Left ventricle myocardium inferior (tissue), 1 donor: Measurements from ENCODE around the gene TM4SF5. TPM values are rescaled to one million over a fixed set of nuclear protein-coding genes. Genes with fewer than 3 reads are reported as not detected.
A peak's percentile ranks its signal among the peaks of the same experiment; 100 is the strongest.

Experiments
- DNase-seq: peaks from one replicate; pipeline ENCODE4 v3.0.0-alpha.2; 2020
- H3K27ac ChIP-seq: fragments of 200-600 bp; replicated peaks from 2 replicates; pipeline ENCODE4 v1.8.0; 2021
- H3K27me3 ChIP-seq: fragments of 200-600 bp; 2 replicates; pipeline ENCODE4 v1.8.0; 2021; ENCODE audit warnings: low read depth
- H3K36me3 ChIP-seq: fragments of 200-600 bp; 2 replicates; pipeline ENCODE4 v1.8.0; 2021
- H3K4me1 ChIP-seq: fragments of 200-600 bp; 2 replicates; pipeline ENCODE4 v1.8.0; 2021
- H3K4me3 ChIP-seq: fragments of 200-600 bp; 2 replicates; pipeline ENCODE4 v1.8.0; 2021; ENCODE audit warnings: mild to moderate bottlenecking, moderate library complexity
- H3K9me3 ChIP-seq: fragments of 200-600 bp; replicated peaks from 2 replicates; pipeline ENCODE4 v1.8.0; 2021
- intact Hi-C: fragments of 100-400 bp; cut with micrococcal nuclease; formaldehyde crosslinking; loops from one replicate; pipeline ENCODE4 v1.11.0; 2022
- long read RNA-seq: library from polyadenylated mRNA; unstranded; transcript quantifications from one replicate; pipeline ENCODE4 v2.0.0, GENCODE V29; 2021
- total RNA-seq: library from RNA; stranded (reverse); fragmentation: NEBNext Ultra II Directional; extraction: Animal tissue kit (Norgen Biotek cat#: 25700); gene quantifications from one replicate; pipeline ENCODE4 v1.2.1, GENCODE V29; 2021
- TF ChIP-seq, protein P1 (sequence below): fragments of 200-600 bp; IDR thresholded peaks from 2 replicates; pipeline ENCODE4 v1.8.0; 2021; ENCODE audit warnings: antibody characterized with exemption, mild to moderate bottlenecking, borderline replicate concordance
- donor health status: DM: no; HTN: yes; CAD: no; lungs with severe emphysema.

TM4SF5 gene, protein sequence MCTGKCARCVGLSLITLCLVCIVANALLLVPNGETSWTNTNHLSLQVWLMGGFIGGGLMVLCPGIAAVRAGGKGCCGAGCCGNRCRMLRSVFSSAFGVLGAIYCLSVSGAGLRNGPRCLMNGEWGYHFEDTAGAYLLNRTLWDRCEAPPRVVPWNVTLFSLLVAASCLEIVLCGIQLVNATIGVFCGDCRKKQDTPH
- not detected for total RNA-seq
- long read RNA-seq: 0 reads

DNA sequence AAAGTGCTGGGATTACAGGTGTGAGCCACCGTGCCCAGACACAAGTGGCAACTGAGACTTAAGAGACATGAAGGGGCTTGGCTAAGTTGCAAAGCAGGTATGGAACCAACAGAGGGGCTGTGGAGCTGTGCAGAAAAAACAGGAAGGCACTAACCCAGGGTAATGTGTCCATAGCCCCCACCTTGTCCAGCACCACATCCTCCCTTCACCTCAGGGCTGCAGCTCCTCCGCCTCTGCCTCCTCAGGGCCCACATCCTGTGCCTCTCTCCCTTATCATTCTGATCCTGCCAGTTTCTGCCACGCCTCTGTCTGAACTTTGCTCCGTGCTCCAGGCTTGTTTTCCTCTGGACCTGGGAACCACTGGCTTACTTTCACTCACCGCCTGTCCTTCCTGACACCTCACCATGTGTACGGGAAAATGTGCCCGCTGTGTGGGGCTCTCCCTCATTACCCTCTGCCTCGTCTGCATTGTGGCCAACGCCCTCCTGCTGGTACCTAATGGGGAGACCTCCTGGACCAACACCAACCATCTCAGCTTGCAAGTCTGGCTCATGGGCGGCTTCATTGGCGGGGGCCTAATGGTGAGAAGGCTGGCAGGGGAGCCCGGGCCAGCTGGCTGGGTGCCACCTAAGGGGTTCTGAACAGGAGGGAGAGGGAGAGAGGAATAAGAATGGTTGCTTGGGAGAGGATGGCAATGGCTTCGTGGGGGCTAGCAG is at the start of gene TM4SF5:
TM4SF5 (plus strand) TSS at position 368 of the 716 bp plus-strand sequence; CDS start at position 405, 37 bp downstream.
- Histone ChIP-seq H3K27ac (no peak within 1 kb of the TSS), H3K27me3 (peaks cover 55% of the 10 kb centered on the region), H3K4me3 (no peak within 1 kb of the TSS), H3K4me1 (no peaks in the 10 kb centered on the region), H3K36me3 (no peaks in the 10 kb centered on the region), H3K9me3 (no peaks in the 10 kb centered on the region)
- intact Hi-C loops: no loop called here
- TF ChIP-seq, protein P1, sequence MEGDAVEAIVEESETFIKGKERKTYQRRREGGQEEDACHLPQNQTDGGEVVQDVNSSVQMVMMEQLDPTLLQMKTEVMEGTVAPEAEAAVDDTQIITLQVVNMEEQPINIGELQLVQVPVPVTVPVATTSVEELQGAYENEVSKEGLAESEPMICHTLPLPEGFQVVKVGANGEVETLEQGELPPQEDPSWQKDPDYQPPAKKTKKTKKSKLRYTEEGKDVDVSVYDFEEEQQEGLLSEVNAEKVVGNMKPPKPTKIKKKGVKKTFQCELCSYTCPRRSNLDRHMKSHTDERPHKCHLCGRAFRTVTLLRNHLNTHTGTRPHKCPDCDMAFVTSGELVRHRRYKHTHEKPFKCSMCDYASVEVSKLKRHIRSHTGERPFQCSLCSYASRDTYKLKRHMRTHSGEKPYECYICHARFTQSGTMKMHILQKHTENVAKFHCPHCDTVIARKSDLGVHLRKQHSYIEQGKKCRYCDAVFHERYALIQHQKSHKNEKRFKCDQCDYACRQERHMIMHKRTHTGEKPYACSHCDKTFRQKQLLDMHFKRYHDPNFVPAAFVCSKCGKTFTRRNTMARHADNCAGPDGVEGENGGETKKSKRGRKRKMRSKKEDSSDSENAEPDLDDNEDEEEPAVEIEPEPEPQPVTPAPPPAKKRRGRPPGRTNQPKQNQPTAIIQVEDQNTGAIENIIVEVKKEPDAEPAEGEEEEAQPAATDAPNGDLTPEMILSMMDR: no peak
- no peak for DNase-seq

DNA sequence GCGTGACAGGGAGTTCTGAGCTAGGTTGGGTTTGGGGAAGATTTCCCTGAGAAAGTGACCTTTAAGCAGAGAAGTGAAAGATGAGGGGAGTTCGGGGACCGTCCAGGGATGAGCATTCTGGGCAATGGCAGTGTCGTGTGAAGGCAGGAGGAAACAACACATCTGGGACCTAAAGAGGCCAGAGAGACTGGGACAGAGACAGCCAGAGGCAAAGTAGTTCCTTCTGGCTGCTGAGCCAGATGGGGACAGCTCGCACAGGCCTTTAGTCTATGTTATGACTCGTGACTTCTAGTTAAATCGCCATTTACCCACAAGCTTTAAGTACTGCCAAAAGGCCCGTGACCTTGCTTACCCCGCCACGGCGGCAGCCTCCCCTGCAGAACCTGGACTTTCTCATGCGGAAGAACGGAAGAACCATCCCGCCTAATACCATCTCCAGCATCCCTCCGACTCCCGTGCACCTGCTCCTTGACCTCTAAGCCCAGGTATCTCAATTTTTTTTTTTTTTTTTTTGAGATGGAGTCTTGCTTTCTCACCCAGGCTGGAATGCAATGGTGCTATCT is 48.9 kb upstream of the TM4SF5 start:
- no peaks in the 10 kb centered on the region for H3K27me3 ChIP-seq
- H3K36me3 ChIP-seq: peaks cover 11% of the 10 kb centered on the region
- H3K4me3 ChIP-seq: no peak overlapping the region
- peak overlapping the region; percentile 80 for H3K27ac ChIP-seq
- no peak for DNase-seq
- TF ChIP-seq, protein P1: no peak
- no peaks in the 10 kb centered on the region for H3K9me3 ChIP-seq
- peaks cover 24% of the 10 kb centered on the region for H3K4me1 ChIP-seq
- intact Hi-C loops: no loop called here

DNA sequence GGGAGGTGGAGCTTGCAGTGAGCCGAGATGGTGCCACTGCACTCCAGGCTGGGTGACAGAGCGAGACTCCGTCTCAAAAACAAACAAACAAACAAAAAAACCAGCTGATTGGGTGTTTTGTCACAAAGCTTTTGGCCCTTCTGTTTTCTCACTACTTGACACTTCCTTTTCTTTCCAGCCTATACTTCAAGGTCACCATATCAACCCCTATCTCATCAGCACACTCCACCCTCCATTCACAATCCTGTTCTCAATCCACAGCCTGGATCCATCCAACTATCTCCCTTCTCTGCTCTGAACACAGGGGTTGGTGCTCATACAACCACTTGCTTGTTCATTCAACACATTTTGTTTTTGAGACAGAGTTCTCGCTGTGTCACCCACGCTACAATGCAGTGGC is 47.0 kb upstream of the TM4SF5 start:
- Histone ChIP-seq H3K36me3 (no peaks in the 10 kb centered on the region), H3K4me1 (peaks cover 23% of the 10 kb centered on the region), H3K9me3 (no peaks in the 10 kb centered on the region), H3K27me3 (no peaks in the 10 kb centered on the region), H3K4me3 (no peak overlapping the region), H3K27ac (no peak overlapping the region)
- no peak for DNase-seq
- intact Hi-C loops: no loop called here
- TF ChIP-seq, protein P1: no peak

DNA sequence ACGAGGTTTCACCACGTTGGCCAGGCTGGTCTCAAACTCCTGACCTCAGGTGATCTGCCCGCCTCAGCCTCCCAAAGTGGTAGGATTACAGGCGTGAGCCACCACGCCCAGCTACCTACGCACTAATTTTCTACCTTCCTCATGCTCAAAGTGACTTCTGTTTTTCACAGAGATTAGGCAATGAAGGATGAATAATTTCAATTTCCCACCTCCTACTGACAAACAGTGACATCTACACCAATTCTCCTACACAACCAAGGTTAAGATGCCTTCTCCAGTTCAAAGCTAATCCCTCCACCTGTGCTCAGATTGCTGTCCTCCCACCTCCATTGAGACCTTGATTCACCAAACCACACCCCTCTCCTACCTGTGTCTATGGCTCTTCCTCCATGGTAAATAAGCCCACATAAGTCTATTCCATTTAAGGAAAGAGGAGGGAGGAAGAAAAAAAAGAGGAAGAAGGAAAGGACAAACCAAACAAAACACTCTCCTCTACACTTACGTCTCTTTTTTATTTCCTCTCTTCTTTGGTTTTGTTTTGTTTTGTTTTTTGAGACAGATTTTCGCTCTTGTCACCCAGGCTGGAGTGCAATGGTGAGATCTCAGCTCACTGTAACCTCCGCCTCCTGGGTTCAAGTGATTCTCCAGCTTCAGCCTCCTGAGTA is 45.9 kb upstream of the TM4SF5 start:
- Histone ChIP-seq H3K9me3 (no peaks in the 10 kb centered on the region), H3K36me3 (no peaks in the 10 kb centered on the region), H3K4me1 (peaks cover 18% of the 10 kb centered on the region), H3K4me3 (no peak overlapping the region), H3K27me3 (no peaks in the 10 kb centered on the region), H3K27ac (no peak overlapping the region)
- TF ChIP-seq, protein P1: no peak
- no peak for DNase-seq
- intact Hi-C loops: no loop called here

DNA sequence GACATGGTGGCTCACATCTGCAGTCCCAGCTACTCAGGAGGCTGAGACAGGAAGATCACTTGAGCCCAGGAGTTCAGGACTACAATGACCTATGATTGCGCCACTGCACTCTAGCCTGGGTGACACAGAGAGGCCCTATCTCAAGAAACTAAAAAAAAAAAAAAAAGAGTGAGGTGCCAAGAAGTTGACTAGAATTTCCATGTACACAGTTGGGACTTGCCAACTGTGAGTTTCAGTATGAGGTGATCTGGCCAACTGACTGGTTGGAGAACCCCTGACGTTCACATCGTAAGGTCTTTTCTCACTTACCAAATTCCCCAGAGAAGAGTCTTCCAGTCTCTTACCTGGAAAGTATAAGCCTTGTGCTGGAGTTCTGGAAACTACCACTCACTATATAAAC is 43.6 kb upstream of the TM4SF5 start:
- Histone ChIP-seq H3K27ac (no peak overlapping the region), H3K9me3 (no peaks in the 10 kb centered on the region), H3K36me3 (no peaks in the 10 kb centered on the region), H3K4me1 (peaks cover 14% of the 10 kb centered on the region), H3K4me3 (no peak overlapping the region), H3K27me3 (no peaks in the 10 kb centered on the region)
- DNase-seq: no peak
- intact Hi-C loops: no loop called here
- TF ChIP-seq, protein P1: no peak
